IMR-90 (cell line): ENCODE results near the gene VWA7.

Experiments used
- MAFK ChIP-seq: IDR thresholded peaks from 2 replicates; pipeline ENCODE4 v1.6.1; 2012; ENCODE audit warnings: low read depth, low read length, improper control_type of control experiment
- NFE2L2 ChIP-seq: fragments of 150-350 bp; IDR thresholded peaks from 2 replicates; pipeline ENCODE4 v1.6.1; 2016; ENCODE audit warnings: low read depth, mild to moderate bottlenecking, low read length
- POLR2A ChIP-seq: IDR thresholded peaks from 2 replicates; pipeline ENCODE4 v1.6.1; 2012; ENCODE audit warnings: mild to moderate bottlenecking, low read depth, low read length
- RAD21 ChIP-seq: IDR thresholded peaks from 2 replicates; pipeline ENCODE4 v1.6.1; 2012; ENCODE audit warnings: low read length, improper control_type of control experiment
- RCOR1 ChIP-seq: IDR thresholded peaks from 2 replicates; pipeline ENCODE4 v1.6.1; 2012; ENCODE audit warnings: mild to moderate bottlenecking, low read length, improper control_type of control experiment; ENCODE audit not compliant: insufficient replicate concordance
- SMC3 ChIP-seq: fragments of 150-350 bp; IDR thresholded peaks from 2 replicates; pipeline ENCODE4 v1.6.1; 2016; ENCODE audit warnings: low read depth, mild to moderate bottlenecking, antibody characterized with exemption, low read length, moderate library complexity
- USF2 ChIP-seq: fragments of 150-350 bp; IDR thresholded peaks from 2 replicates; pipeline ENCODE4 v1.6.1; 2017; ENCODE audit warnings: mild to moderate bottlenecking, antibody characterized with exemption, low read length, low read depth
- TF ChIP-seq, protein P1 (sequence below): conservative IDR thresholded peaks from 2 replicates; pipeline ENCODE4 v1.5.1; 2012; ENCODE audit warnings: mild to moderate bottlenecking, low read depth, low read length, improper control_type of control experiment
- TF ChIP-seq, protein P2 (sequence below): fragments of 150-350 bp; IDR thresholded peaks from 2 replicates; pipeline ENCODE4 v1.6.1; 2016; ENCODE audit warnings: low read depth, mild to moderate bottlenecking, low read length, moderate library complexity, borderline replicate concordance

- TF ChIP-seq, protein P1, sequence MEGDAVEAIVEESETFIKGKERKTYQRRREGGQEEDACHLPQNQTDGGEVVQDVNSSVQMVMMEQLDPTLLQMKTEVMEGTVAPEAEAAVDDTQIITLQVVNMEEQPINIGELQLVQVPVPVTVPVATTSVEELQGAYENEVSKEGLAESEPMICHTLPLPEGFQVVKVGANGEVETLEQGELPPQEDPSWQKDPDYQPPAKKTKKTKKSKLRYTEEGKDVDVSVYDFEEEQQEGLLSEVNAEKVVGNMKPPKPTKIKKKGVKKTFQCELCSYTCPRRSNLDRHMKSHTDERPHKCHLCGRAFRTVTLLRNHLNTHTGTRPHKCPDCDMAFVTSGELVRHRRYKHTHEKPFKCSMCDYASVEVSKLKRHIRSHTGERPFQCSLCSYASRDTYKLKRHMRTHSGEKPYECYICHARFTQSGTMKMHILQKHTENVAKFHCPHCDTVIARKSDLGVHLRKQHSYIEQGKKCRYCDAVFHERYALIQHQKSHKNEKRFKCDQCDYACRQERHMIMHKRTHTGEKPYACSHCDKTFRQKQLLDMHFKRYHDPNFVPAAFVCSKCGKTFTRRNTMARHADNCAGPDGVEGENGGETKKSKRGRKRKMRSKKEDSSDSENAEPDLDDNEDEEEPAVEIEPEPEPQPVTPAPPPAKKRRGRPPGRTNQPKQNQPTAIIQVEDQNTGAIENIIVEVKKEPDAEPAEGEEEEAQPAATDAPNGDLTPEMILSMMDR, result no peak
- TF ChIP-seq POLR2A (no peak), NFE2L2 (no peak), USF2 (no peak), SMC3 (no peak), RCOR1 (no peak), MAFK (no peak), RAD21 (no peak)
- TF ChIP-seq, protein P2, sequence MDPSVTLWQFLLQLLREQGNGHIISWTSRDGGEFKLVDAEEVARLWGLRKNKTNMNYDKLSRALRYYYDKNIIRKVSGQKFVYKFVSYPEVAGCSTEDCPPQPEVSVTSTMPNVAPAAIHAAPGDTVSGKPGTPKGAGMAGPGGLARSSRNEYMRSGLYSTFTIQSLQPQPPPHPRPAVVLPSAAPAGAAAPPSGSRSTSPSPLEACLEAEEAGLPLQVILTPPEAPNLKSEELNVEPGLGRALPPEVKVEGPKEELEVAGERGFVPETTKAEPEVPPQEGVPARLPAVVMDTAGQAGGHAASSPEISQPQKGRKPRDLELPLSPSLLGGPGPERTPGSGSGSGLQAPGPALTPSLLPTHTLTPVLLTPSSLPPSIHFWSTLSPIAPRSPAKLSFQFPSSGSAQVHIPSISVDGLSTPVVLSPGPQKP, result no peak
These were observed 35.3 kb downstream of the VWA7 start for GRCh38 chr6:31741815-31742214.
